ENCODE data around the gene ARHGAP26.

- TF ChIP-seq, protein P1, sequence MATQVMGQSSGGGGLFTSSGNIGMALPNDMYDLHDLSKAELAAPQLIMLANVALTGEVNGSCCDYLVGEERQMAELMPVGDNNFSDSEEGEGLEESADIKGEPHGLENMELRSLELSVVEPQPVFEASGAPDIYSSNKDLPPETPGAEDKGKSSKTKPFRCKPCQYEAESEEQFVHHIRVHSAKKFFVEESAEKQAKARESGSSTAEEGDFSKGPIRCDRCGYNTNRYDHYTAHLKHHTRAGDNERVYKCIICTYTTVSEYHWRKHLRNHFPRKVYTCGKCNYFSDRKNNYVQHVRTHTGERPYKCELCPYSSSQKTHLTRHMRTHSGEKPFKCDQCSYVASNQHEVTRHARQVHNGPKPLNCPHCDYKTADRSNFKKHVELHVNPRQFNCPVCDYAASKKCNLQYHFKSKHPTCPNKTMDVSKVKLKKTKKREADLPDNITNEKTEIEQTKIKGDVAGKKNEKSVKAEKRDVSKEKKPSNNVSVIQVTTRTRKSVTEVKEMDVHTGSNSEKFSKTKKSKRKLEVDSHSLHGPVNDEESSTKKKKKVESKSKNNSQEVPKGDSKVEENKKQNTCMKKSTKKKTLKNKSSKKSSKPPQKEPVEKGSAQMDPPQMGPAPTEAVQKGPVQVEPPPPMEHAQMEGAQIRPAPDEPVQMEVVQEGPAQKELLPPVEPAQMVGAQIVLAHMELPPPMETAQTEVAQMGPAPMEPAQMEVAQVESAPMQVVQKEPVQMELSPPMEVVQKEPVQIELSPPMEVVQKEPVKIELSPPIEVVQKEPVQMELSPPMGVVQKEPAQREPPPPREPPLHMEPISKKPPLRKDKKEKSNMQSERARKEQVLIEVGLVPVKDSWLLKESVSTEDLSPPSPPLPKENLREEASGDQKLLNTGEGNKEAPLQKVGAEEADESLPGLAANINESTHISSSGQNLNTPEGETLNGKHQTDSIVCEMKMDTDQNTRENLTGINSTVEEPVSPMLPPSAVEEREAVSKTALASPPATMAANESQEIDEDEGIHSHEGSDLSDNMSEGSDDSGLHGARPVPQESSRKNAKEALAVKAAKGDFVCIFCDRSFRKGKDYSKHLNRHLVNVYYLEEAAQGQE (IDR thresholded peaks at IDR 0.05; ENCODE audit: insufficient read depth in 1 of 2, low read depth in 2 of 2, low read length in 2 of 2) = no peak
- no peak for TF ChIP-seq TAF1 (IDR thresholded peaks at IDR 0.05; ENCODE audit: borderline replicate concordance, insufficient read depth, low read length)
These were observed 56.7 kb downstream of the ARHGAP26 start for GRCh38 chr5:142826741-142827492.

All from PFSK-1 (cell line).